Nephron (organoid): ENCODE results near the gene GMDS.

Source experiments
- H3K27ac Mint-ChIP-seq, 3 experiments: 2 replicates each; pipeline ENCODE4 v1.8.0; 2020; ENCODE audit warnings: mixed read lengths in 3 of 3, mild to moderate bottlenecking in 2 of 3, moderate library complexity in 1 of 3
- H3K27me3 Mint-ChIP-seq: 2 replicates; pipeline ENCODE4 v1.8.0; 2021; ENCODE audit warnings: low read depth, mild to moderate bottlenecking, moderate library complexity, mixed read lengths
- H3K36me3 Mint-ChIP-seq: 2 replicates; pipeline ENCODE4 v1.8.0; 2020; ENCODE audit warnings: low read depth, mixed read lengths
- H3K4me1 Mint-ChIP-seq: 2 replicates; pipeline ENCODE4 v1.8.0; 2020; ENCODE audit warnings: mixed read lengths
- H3K4me3 Mint-ChIP-seq, 3 experiments: 2 replicates each; pipeline ENCODE4 v1.8.0; 2020; ENCODE audit warnings: mild to moderate bottlenecking in 3 of 3, mixed read lengths in 3 of 3, moderate library complexity in 2 of 3
- H3K9me3 Mint-ChIP-seq: 2 replicates; pipeline ENCODE4 v1.8.0; 2020; ENCODE audit warnings: mixed read lengths
- TF ChIP-seq, protein P1 (sequence below), 3 experiments: fragments of 200-600 bp; sonication (generic); IDR thresholded peaks; one replicate each; pipeline ENCODE4 v1.5.0; 2021; ENCODE audit warnings: antibody characterized with exemption in 3 of 3; ENCODE audit not compliant: unreplicated experiment in 3 of 3

Gene GMDS

DNA sequence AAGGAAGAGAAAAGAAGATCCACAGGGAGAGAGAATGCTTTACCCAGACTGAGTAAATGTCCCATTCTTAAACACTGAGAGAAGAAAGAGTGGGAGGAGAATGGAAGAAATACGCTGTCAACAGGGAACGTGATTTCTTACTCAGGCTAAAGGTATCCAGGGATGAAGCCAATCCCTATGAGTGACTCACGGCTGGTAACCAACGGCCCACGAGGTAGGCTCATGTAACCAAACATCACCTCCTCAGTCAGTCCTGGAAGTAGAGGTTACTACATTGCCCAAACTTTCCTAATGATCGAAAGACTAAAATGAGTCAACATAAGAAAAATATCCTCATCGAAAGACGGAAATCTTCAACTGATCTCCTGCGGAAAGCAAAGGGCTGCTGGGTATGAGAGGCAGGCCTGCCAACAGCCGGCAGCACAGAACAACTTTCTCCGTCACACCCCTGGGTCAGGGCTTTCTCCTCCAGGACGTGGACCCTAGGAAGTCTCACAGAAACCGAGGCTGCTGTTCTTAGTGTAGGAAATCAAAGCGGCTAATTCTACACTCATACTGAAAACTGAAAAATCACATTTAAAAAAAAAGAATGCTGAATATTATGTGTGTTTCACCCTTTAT, 292.6 kb downstream of the GMDS start:
- H3K9me3 Mint-ChIP-seq, result no peaks in the 10 kb centered on the region
- no peaks in the 10 kb centered on the region for H3K27me3 Mint-ChIP-seq
- no peak overlapping the region for H3K27ac Mint-ChIP-seq
- no peaks in the 10 kb centered on the region for H3K4me1 Mint-ChIP-seq
- no peaks in the 10 kb centered on the region for H3K36me3 Mint-ChIP-seq
- H3K4me3 Mint-ChIP-seq, result no peak overlapping the region
- TF ChIP-seq, protein P1, sequence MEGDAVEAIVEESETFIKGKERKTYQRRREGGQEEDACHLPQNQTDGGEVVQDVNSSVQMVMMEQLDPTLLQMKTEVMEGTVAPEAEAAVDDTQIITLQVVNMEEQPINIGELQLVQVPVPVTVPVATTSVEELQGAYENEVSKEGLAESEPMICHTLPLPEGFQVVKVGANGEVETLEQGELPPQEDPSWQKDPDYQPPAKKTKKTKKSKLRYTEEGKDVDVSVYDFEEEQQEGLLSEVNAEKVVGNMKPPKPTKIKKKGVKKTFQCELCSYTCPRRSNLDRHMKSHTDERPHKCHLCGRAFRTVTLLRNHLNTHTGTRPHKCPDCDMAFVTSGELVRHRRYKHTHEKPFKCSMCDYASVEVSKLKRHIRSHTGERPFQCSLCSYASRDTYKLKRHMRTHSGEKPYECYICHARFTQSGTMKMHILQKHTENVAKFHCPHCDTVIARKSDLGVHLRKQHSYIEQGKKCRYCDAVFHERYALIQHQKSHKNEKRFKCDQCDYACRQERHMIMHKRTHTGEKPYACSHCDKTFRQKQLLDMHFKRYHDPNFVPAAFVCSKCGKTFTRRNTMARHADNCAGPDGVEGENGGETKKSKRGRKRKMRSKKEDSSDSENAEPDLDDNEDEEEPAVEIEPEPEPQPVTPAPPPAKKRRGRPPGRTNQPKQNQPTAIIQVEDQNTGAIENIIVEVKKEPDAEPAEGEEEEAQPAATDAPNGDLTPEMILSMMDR (IDR thresholded peaks at IDR 0.05; ENCODE audit: unreplicated experiment in 3 of 3), result no peak

DNA sequence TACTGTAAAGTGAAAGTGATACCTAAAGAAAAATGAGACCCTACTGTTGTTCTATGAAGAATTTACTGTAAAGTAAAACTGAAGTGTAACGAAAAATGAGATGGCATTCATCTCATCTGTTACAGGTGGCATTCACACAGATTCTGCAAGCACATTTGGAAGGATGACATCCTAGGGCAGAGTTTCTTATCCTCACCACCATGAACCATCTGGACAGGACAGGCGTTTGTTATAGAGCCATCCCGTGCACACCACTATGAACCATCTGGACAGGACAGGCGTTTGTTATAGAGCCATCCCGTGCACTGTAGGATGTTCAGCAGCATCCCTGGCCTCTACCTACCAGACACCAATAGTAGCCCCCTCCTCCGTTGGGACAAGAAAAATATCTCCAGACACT, 294.8 kb downstream of the GMDS start:
- Mint-ChIP-seq H3K27me3 (no peaks in the 10 kb centered on the region), H3K4me1 (no peaks in the 10 kb centered on the region), H3K36me3 (no peaks in the 10 kb centered on the region), H3K27ac (no peak overlapping the region), H3K9me3 (no peaks in the 10 kb centered on the region), H3K4me3 (no peak overlapping the region)
- TF ChIP-seq, protein P1 (IDR thresholded peaks at IDR 0.05; ENCODE audit: unreplicated experiment in 3 of 3), result no peak

DNA sequence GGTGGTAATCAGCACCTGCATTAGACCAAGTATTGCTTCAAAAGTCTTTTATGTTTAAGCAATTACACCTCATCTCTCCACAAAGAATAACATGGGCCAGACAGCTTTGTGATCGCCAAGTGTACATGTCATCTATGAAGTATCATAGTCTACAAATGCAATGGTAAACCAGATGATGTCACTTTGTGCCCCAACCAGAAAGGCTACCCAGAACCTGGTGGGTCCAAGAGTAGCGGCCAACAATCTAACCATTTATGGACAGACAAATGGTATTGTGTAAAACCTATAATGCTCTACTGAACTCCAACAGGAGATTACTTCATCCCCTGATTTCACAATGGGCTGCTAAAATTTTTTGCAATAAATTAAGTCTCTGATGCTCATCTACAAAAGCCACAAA, 295.9 kb downstream of the GMDS start:
- Mint-ChIP-seq H3K27ac (no peak overlapping the region), H3K9me3 (no peaks in the 10 kb centered on the region), H3K36me3 (no peaks in the 10 kb centered on the region), H3K27me3 (no peaks in the 10 kb centered on the region), H3K4me3 (no peak overlapping the region), H3K4me1 (no peaks in the 10 kb centered on the region)
- TF ChIP-seq, protein P1 (IDR thresholded peaks at IDR 0.05; ENCODE audit: unreplicated experiment in 3 of 3), result no peak

DNA sequence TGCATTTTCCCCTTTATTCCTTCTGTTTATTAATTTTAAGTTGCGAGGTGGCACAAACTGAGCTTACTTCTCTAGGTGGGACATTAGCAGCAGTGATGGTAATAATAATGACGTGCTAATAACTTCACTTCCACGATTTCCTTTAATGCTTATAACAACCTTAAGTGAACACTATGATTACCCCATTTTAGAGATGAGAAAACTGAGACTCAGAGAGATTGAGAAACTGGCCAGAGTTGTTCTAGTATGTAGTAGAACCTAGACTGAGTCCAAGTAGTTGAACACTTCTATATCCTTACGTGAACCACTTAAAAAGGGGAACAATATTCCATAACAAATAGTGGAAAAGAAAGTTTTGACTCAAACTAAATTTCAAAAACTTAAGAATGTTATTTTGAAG, 297.5 kb downstream of the GMDS start:
- Mint-ChIP-seq H3K27me3 (no peaks in the 10 kb centered on the region), H3K27ac (no peak overlapping the region), H3K4me3 (no peak overlapping the region)

DNA sequence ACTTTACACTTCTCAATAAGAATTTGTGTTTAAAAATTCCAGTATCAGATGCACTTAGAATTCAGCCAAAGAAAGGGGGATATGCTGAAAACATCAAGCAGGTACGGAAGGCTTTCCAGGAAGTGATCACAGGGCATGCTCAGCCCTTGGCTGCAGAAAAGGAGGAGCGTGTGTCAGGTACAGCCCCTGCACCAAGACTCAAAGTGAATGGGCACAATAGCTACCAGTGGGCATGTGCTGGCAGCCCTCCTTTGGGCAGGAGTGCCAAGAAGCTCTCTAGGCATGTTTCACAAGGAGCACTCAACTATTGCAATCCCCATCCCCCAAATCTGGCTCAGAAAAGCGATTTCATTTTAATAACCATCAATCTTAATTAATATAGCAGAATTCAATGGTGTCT, 298.8 kb downstream of the GMDS start:
- no peaks in the 10 kb centered on the region for H3K4me1 Mint-ChIP-seq
- no peaks in the 10 kb centered on the region for H3K27me3 Mint-ChIP-seq
- no peak overlapping the region for H3K27ac Mint-ChIP-seq
- no peaks in the 10 kb centered on the region for H3K9me3 Mint-ChIP-seq
- no peak overlapping the region for H3K4me3 Mint-ChIP-seq
- TF ChIP-seq, protein P1 (IDR thresholded peaks at IDR 0.05; ENCODE audit: unreplicated experiment in 3 of 3), result no peak
- H3K36me3 Mint-ChIP-seq, result no peaks in the 10 kb centered on the region

More for the DNA sequence above, 297.5 kb downstream of the GMDS start:
- TF ChIP-seq, protein P1 (IDR thresholded peaks at IDR 0.05; ENCODE audit: unreplicated experiment in 3 of 3), result no peak
- H3K9me3 Mint-ChIP-seq, result no peaks in the 10 kb centered on the region
- no peaks in the 10 kb centered on the region for H3K4me1 Mint-ChIP-seq
- H3K36me3 Mint-ChIP-seq, result no peaks in the 10 kb centered on the region

DNA sequence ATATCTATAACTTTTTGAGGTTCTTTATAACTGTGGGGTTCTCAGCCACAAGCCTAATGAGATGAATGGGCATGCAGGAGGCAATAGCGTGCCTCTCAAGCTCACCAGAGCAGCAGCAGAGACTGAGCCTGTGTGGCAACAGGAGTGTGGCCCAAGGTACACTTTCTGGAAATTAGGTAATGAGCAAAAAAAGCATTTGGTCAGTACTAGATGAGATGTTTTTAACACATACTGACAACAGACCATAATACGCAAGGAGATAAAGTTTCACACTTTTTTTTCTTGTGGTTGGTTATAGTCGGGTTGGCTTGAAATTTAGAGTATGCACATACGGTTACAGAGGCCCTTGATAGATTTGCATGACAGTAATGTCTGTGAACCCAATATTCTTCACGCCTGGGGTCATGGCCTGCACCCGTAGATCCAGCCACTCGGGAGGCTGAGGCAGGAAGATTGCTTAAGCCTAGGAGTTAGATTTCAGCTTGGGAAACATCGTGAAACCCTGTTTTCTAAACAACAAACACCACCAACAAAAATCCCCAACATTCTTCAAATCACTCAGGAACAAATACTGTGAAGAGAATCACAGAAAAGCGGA, 300.1 kb downstream of the GMDS start:
- no peaks in the 10 kb centered on the region for H3K36me3 Mint-ChIP-seq

More for the DNA sequence above, 300.1 kb downstream of the GMDS start:
- TF ChIP-seq, protein P1 (IDR thresholded peaks at IDR 0.05; ENCODE audit: unreplicated experiment in 3 of 3), result no peak
- Mint-ChIP-seq H3K27me3 (no peaks in the 10 kb centered on the region), H3K9me3 (no peaks in the 10 kb centered on the region), H3K4me3 (no peak overlapping the region), H3K4me1 (peaks cover 4% of the 10 kb centered on the region), H3K27ac (no peak overlapping the region)
